ENCODE results near the gene COL4A5. TPM values are rescaled to one million over a fixed set of nuclear protein-coding genes. Genes with fewer than 3 reads are reported as not detected.

COL4A5 gene
- total RNA-seq, 1 experiment from 2014 or later, result 51.3 TPM

DNA sequence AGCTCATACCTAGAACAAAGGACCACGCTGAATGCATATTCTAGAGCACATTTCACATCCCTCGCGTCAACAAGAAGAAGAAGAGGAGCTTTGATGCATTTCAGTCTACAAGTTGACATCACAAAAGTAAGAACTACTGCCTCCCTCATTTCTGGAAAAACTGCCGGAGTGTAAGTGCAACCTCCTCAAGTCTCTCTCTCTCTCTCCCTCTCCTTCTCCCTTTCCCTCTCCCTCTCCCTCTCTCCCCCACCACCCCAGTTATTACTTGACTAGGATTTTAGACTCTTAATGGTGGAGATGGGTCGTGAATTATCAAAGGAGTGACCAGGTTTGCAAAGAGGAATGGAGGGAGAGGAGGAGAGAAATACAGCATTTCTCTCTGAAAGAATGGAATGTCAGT is 298.1 kb downstream of the COL4A5 start:
- Histone ChIP-seq H3K79me1 (ENCODE audit: insufficient read depth, low read depth, low read length, poor library complexity, severe bottlenecking) (no peaks in the 10 kb centered on the region), H3K18ac (ENCODE audit: insufficient read length, low read depth, low read length) (no peak overlapping the region), H2AK5ac (ENCODE audit: insufficient read length, low read length) (no peak overlapping the region), H3K27ac (ENCODE audit: insufficient read length, low read depth, low read length) (no peak overlapping the region), H3K14ac (ENCODE audit: insufficient read depth, low read length) (peak overlapping the region; percentile 65; the same call in 1 of the 2 replicates), H4K91ac (ENCODE audit: insufficient read length, low read depth, low read length) (no peak overlapping the region), H4K20me1 (ENCODE audit: control insufficient read depth, insufficient read depth, insufficient read length) (no peaks in the 10 kb centered on the region), H3K4ac (ENCODE audit: low read depth, low read length) (no peak overlapping the region), H2BK120ac (ENCODE audit: low read depth, low read length, poor library complexity, severe bottlenecking) (no peak overlapping the region), H2BK12ac (ENCODE audit: insufficient read length, low read depth, low read length) (no peak overlapping the region), H3K4me1 (ENCODE audit: insufficient read depth, low read length) (no peaks in the 10 kb centered on the region), H3K27me3 (ENCODE audit: insufficient read depth, low read length) (peaks cover 16% of the 10 kb centered on the region), H2BK5ac (ENCODE audit: insufficient read length, low read length) (no peak overlapping the region), H3K9me3 (ENCODE audit: control insufficient read depth, low read depth, low read length) (no peaks in the 10 kb centered on the region), H4K8ac (replicated peaks; ENCODE audit: insufficient read length, low read depth, low read length) (no peak overlapping the region), H2BK15ac (ENCODE audit: low read depth, low read length) (no peak overlapping the region), H3K23ac (ENCODE audit: insufficient read length, low read depth, low read length) (no peak overlapping the region), H3T11ph (ENCODE audit: low read length) (no peak overlapping the region), H3K79me2 (ENCODE audit: insufficient read depth, low read length) (no peaks in the 10 kb centered on the region), H4K5ac (ENCODE audit: insufficient read length, low read depth, low read length) (no peak overlapping the region), H3K23me2 (ENCODE audit: insufficient read length, low read depth, low read length, poor library complexity, severe bottlenecking) (peaks cover 29% of the 10 kb centered on the region), H3K56ac (ENCODE audit: insufficient read length, low read depth, low read length) (no peak overlapping the region), H3K9ac (ENCODE audit: extremely low read depth, insufficient read length, low read length) (peak overlapping the region; percentile 73), H2AFZ (ENCODE audit: low read length) (peak overlapping the region; percentile 76), H3K4me2 (ENCODE audit: insufficient read depth, insufficient read length, low read length) (peak overlapping the region; percentile 66), H2BK20ac (ENCODE audit: low read depth, low read length, poor library complexity, severe bottlenecking) (no peak overlapping the region)
- no peak for DNase-seq
- peaks cover 19 to 22% of the 10 kb centered on the region in 2 experiments for H3K9me3 Mint-ChIP-seq
- WGBS (ENCODE audit: extremely low coverage, insufficient read length, low lambda C conversion rate), result no CpG with 5 or more reads among the region's 5 CpGs
- H3K4me1 Mint-ChIP-seq, result peaks cover 16 to 23% of the 10 kb centered on the region in 2 experiments
- peaks cover 11 to 22% (median 16%) of the 10 kb centered on the region in 3 experiments for H3K36me3 Mint-ChIP-seq (ENCODE audit: insufficient read depth in 1 of 3, low read depth in 3 of 3)
- TF ChIP-seq, protein P1, sequence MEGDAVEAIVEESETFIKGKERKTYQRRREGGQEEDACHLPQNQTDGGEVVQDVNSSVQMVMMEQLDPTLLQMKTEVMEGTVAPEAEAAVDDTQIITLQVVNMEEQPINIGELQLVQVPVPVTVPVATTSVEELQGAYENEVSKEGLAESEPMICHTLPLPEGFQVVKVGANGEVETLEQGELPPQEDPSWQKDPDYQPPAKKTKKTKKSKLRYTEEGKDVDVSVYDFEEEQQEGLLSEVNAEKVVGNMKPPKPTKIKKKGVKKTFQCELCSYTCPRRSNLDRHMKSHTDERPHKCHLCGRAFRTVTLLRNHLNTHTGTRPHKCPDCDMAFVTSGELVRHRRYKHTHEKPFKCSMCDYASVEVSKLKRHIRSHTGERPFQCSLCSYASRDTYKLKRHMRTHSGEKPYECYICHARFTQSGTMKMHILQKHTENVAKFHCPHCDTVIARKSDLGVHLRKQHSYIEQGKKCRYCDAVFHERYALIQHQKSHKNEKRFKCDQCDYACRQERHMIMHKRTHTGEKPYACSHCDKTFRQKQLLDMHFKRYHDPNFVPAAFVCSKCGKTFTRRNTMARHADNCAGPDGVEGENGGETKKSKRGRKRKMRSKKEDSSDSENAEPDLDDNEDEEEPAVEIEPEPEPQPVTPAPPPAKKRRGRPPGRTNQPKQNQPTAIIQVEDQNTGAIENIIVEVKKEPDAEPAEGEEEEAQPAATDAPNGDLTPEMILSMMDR (conservative IDR thresholded peaks at IDR 0.05), result no peak
- H3K27me3 Mint-ChIP-seq (ENCODE audit: low read depth), result peaks cover 34% of the 10 kb centered on the region
- no peak overlapping the region for H3K27ac Mint-ChIP-seq
- peak overlapping the region; percentile 79 to 88 for H3K4me3 Mint-ChIP-seq

Measured in H9 (cell line).